Mesodermal cell (in vitro differentiated cells): ENCODE data around the gene MAP2K5.

Experiments used
- H3K27ac ChIP-seq: 2 replicates; pipeline ENCODE4 v1.7.0; 2013; ENCODE audit warnings: mild to moderate bottlenecking, low read depth, low read length, moderate library complexity; ENCODE audit not compliant: severe bottlenecking
- H3K36me3 ChIP-seq: 2 replicates; pipeline ENCODE4 v1.7.1; 2013; ENCODE audit warnings: mild to moderate bottlenecking, low read length, moderate library complexity; ENCODE audit not compliant: control insufficient read depth, insufficient read depth
- H3K4me1 ChIP-seq: one replicate; pipeline ENCODE4 v1.7.1; 2013; ENCODE audit warnings: mild to moderate bottlenecking, low read length; ENCODE audit not compliant: insufficient read depth, control insufficient read depth, poor library complexity, severe bottlenecking
- H3K4me3 ChIP-seq: 2 replicates; pipeline ENCODE4 v1.7.0; 2013; ENCODE audit warnings: low read length, control low read depth, mild to moderate bottlenecking; ENCODE audit not compliant: insufficient read depth, poor library complexity, severe bottlenecking; ENCODE audit errors: extremely low read depth
- H3K9me3 ChIP-seq: 2 replicates; pipeline ENCODE4 v1.7.1; 2013; ENCODE audit warnings: mild to moderate bottlenecking, low read length, moderate library complexity; ENCODE audit not compliant: control insufficient read depth
- WGBS, 2 experiments: methylation state at CpG; one replicate each; pipeline ENCODE4 v1.1.5; 2013; ENCODE audit warnings: missing lambda C conversion rate in 2 of 2; ENCODE audit not compliant: insufficient coverage in 2 of 2; 5-methylcytosine and 5-hydroxymethylcytosine counted together

MAP2K5 gene

GRCh38 chr15:67794832-67795574 is 252.5 kb downstream of the MAP2K5 start:
- H3K9me3 ChIP-seq: peaks cover 4% of the 10 kb centered on the region
- H3K36me3 ChIP-seq: no peaks in the 10 kb centered on the region
- H3K4me1 ChIP-seq: peaks cover 4% of the 10 kb centered on the region
- H3K27ac ChIP-seq: no peak overlapping the region
- H3K4me3 ChIP-seq: no peak overlapping the region
- WGBS, 2 experiments: 94 to 100% methylated on average over 1 to 3 of the region's 4 CpGs

DNA sequence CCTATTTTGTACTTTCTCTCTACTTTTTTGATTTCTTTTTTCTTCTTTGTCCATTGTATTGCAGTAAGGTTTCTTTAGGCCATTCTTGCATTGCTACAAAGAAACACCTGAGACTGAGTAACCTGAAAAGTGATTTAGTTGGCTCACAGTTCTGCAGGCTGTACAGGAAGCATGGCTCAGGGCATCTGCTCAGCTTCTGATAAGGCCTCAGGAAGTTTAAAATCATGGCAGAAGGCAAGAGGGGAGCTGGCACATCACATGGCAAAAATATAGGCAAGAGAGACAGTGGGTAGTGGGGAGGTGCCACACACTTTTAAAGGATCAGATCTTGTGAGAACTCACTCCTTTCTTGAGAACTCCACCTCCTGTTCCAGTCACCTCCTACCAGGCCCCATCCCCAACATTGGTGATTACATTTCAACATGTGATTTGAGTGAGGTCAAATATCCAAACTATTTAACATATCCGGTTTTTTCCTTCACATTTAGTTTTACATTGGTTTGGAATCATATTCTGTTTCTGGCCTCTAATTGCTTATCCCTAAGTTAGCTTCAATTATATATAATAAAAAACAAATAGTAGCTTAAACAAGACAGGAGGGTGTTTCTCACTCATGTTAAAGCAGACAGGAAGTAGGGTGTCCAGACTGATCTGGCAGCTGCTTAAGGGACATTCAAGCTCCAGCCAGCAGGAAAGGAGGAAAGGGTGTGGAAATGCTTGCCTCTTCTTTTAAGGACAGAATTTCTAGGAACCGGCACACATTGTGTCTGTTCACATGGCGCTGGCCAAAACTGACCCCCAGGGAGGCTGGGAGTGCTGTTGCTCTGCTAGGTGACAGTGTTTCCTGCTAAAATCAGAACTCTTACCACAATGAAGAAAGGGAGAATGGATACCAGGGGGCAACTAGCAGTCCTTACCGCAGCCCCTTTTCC is 254.0 kb downstream of the MAP2K5 start:
- H3K4me3 ChIP-seq: no peak overlapping the region
- WGBS, 2 experiments: 88 to 93% methylated on average over 2 of the region's 4 CpGs
- H3K27ac ChIP-seq: peak overlapping the region; percentile 13
- H3K4me1 ChIP-seq: peaks cover 4% of the 10 kb centered on the region
- H3K9me3 ChIP-seq: peaks cover 4% of the 10 kb centered on the region
- H3K36me3 ChIP-seq: no peaks in the 10 kb centered on the region

DNA sequence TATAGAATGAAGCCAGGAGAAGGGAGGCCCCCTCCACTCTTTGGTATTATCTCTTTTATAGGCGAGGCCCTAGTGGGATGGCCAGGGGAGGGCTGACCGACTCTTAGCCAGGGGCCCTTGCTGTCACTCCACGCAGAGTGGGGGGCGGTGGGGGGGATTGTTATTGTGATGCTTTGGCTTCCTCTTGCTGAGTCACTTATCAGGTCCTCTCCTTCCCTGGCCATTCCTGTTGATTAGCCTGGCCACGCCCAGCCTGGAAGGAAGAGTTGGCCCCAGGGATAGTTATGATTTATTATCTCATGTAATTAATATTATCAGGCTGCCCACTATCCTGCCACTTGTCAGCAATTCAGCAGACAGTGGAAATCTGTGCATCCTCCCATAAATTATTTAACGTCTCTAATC is 257.3 kb downstream of the MAP2K5 start:
- Histone ChIP-seq H3K4me1 (peaks cover 4% of the 10 kb centered on the region), H3K27ac (no peak overlapping the region), H3K36me3 (no peaks in the 10 kb centered on the region), H3K9me3 (peaks cover 4% of the 10 kb centered on the region), H3K4me3 (no peak overlapping the region)
- WGBS, 2 experiments: 48% methylated on average over 2 of the region's 6 CpGs; no CpG with 5 or more reads in 1 of the 2 experiments

- WGBS, 2 experiments: 90% methylated on average over 2 of the region's 2 CpGs
- no peaks in the 10 kb centered on the region for H3K9me3 ChIP-seq
- H3K27ac ChIP-seq: no peak overlapping the region
- no peaks in the 10 kb centered on the region for H3K36me3 ChIP-seq
- H3K4me3 ChIP-seq: no peak overlapping the region
- H3K4me1 ChIP-seq: peaks cover 4% of the 10 kb centered on the region
Measured at GRCh38 chr15:67801142-67801541, 258.6 kb downstream of the MAP2K5 start.

DNA sequence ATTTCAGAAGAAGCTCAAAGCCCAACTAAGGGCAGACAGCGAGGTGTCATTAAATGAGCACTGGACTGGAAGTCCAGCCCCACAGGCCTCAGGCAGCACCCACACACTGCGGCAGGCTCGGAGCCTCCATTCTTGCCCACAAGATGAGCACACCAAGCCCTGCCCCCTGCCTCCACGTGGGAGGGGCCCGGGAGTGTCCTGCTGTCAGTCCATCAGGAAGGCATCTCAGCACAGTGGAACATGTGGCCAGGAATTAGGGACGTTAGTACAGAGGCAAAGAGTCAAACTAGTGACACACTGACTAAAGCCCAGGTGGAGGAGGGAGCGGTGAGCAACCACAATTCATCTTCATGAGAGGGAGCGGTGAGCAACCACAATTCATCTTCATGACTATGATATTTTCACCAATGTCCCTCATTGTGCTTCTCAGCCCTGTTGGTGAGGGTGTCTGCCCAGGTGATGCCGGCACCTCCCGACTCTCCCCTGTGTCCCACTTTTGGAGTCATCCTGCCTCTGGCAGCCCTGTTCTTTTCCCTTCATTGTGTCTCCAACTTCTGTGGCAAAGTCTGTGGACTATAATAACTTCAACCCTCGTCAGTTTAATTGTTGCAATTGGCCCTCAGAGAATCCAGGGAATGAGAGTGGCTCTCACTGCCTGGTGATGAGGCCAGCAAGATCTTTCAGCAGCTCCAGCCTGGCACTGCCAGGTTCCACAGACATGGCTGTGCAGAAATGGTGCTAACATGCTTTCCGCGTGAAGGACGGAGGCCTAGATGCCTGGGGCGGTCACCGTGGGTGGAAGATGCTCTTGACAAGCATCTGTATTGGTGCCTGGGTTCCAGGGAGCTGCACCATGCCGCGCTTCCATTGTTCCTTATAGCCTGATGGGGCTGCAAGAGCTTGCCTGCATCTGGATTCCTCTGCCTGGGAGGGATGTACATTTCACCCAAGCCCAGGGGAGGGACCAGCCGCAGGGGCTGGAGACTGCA is 259.7 kb downstream of the MAP2K5 start:
- Histone ChIP-seq H3K9me3 (no peaks in the 10 kb centered on the region), H3K36me3 (no peaks in the 10 kb centered on the region), H3K4me3 (no peak overlapping the region), H3K4me1 (peaks cover 4% of the 10 kb centered on the region), H3K27ac (no peak overlapping the region)
- WGBS, 2 experiments: 80 to 84% methylated on average over 17 of the region's 19 CpGs

DNA sequence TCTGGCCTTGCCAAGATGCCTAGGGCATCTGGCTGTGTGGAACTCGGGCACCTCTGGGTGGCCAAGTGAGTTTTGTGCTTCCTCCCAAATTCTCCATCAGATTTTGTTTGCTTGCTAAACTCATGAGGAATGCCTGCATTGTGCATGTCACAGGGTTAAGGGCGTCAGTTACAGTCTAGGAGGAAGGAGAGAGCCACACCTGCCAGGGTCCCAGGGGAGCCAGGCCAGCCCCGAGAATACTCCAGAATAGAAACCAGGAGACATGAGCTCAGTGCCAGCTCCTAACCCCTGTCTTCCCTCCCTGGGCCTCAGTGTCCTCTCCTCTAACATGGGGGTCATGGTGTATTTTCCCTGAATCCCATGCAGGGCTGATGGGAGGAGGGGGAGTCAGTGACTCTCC is 260.8 kb downstream of the MAP2K5 start:
- WGBS, 2 experiments: 93 to 96% methylated on average over 2 of the region's 3 CpGs
- no peak overlapping the region for H3K4me3 ChIP-seq
- H3K27ac ChIP-seq: no peak overlapping the region
- peaks cover 4% of the 10 kb centered on the region for H3K4me1 ChIP-seq
- no peaks in the 10 kb centered on the region for H3K36me3 ChIP-seq
- H3K9me3 ChIP-seq: no peaks in the 10 kb centered on the region

GRCh38 chr15:67803996-67804843 is 261.7 kb downstream of the MAP2K5 start:
- 55% methylated on average over 25 to 27 of the region's 27 CpGs for WGBS, 2 experiments
- no peaks in the 10 kb centered on the region for H3K9me3 ChIP-seq
- H3K4me1 ChIP-seq: peaks cover 4% of the 10 kb centered on the region
- no peak overlapping the region for H3K4me3 ChIP-seq
- no peak overlapping the region for H3K27ac ChIP-seq
- no peaks in the 10 kb centered on the region for H3K36me3 ChIP-seq

DNA sequence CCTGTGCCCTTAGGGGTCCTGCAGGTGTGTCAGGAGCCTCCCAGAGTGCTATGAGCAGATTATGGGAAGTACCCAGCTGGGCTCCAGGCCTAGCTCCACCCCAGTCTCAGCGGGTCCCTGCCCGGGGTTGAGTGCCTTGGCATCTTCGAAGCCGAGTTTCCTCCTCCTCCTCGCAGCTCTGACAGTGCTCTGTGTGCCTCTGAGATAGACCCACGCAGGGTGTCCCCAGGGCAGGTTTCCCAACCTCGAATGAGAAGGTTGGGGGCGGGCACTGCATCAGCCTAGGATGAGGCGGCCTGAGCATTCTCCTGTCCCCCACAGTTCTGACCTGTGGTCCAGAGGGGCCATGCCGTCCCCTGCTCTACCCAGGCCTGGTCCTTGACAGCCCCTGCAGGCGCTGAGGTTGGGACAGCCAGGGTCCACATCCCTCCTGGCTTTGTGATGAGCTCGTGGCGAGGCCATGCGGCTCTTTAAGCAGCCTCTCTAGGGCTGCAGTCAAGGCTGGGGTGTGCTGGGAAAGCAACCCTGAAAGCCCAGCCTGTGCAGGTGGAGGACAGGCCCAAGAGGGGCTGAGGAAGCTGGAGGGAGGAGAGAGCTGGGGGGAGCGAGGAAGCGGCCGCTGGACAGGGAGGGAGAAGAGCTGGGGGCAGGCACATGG is 262.6 kb downstream of the MAP2K5 start:
- no peaks in the 10 kb centered on the region for H3K4me1 ChIP-seq
- no peak overlapping the region for H3K27ac ChIP-seq
- H3K36me3 ChIP-seq: no peaks in the 10 kb centered on the region
- WGBS, 2 experiments: 85 to 88% methylated on average over 13 to 17 of the region's 17 CpGs
- no peak overlapping the region for H3K4me3 ChIP-seq
- no peaks in the 10 kb centered on the region for H3K9me3 ChIP-seq

- WGBS, 2 experiments: 88 to 89% methylated on average over 13 to 16 of the region's 16 CpGs
- no peaks in the 10 kb centered on the region for H3K4me1 ChIP-seq
- H3K4me3 ChIP-seq: no peak overlapping the region
- no peaks in the 10 kb centered on the region for H3K36me3 ChIP-seq
- no peak overlapping the region for H3K27ac ChIP-seq
- no peaks in the 10 kb centered on the region for H3K9me3 ChIP-seq
Measured at GRCh38 chr15:67805666-67806516, 263.4 kb downstream of the MAP2K5 start.
